Transverse colon (tissue), 4 donors: ENCODE results near the gene SOHLH2. TPM values are rescaled to one million over a fixed set of nuclear protein-coding genes. Genes with fewer than 3 reads are reported as not detected.

Experiments used
- DNase-seq: peaks from one replicate; pipeline ENCODE4 v3.0.0-alpha.2; 2019
- H3K27ac ChIP-seq, 4 donors: fragments of 200-600 bp; sonication (generic); 2 replicates each; pipeline ENCODE4 v1.5.1; 2016 to 2018; ENCODE audit warnings: inconsistent platforms in 4 of 4
- H3K27me3 ChIP-seq: fragments of 200-600 bp; sonication (generic); 2 replicates; pipeline ENCODE4 v1.5.1; 2017; ENCODE audit warnings: inconsistent platforms
- H3K36me3 ChIP-seq, 4 donors: fragments of 200-600 bp; sonication (generic); 2 replicates each; pipeline ENCODE4 v1.5.1; 2017 to 2019; ENCODE audit warnings: inconsistent platforms in 4 of 4
- H3K4me1 ChIP-seq, 4 donors: fragments of 200-600 bp; sonication (generic); 2 replicates each; pipeline ENCODE4 v1.5.1; 2017 to 2020; ENCODE audit warnings: inconsistent platforms in 4 of 4
- H3K4me3 ChIP-seq, 4 donors: fragments of 200-600 bp; sonication (generic); 1 replicate in 1 of 4; 2 replicates in 3 of 4; pipeline versions ENCODE4 v1.5.1 to v1.6.1; 2017 to 2019; ENCODE audit warnings: inconsistent platforms in 4 of 4
- H3K9me3 ChIP-seq, 2 donors: fragments of 200-600 bp; sonication (generic); 2 replicates each; pipeline ENCODE4 v1.5.1; 2017 to 2019; ENCODE audit warnings: inconsistent platforms in 2 of 2
- EP300 ChIP-seq: sonication (generic); formaldehyde crosslinking; IDR thresholded peaks from one replicate; pipeline ENCODE4 v1.6.1; 2017; ENCODE audit warnings: antibody characterized with exemption, low read depth
- POLR2A ChIP-seq: fragments of 450-650 bp; IDR thresholded peaks from one replicate; pipeline ENCODE4 v1.6.1; 2016; ENCODE audit warnings: antibody characterized with exemption, mild to moderate bottlenecking, moderate library complexity
- POLR2AphosphoS5 ChIP-seq, 3 donors: sonication (generic); formaldehyde crosslinking; IDR thresholded peaks; one replicate each; pipeline ENCODE4 v1.6.1; 2016; ENCODE audit warnings: antibody characterized with exemption in 3 of 3
- WGBS, 2 donors: methylation state at CpG; one replicate each; pipeline ENCODE4 v1.1.5; 2018; ENCODE audit warnings: low coverage in 1 of 2; 5-methylcytosine and 5-hydroxymethylcytosine counted together
- in situ Hi-C, 4 donors: fragments of 200-750 bp; cut with MboI; loops; one replicate each; pipeline versions ENCODE4 v1.15.0 to v1.15.1; 2017; ENCODE audit warnings: low sequenced_read_pairs in 3 of 4, low pct_ligation_motif_present in 1 of 4, low pct_unique_long_range_greater_than_20kb in 1 of 4
- intact Hi-C: fragments of 100-400 bp; cut with DNase I; formaldehyde crosslinking; loops from one replicate; pipeline ENCODE4 v1.15.1; 2023; ENCODE audit warnings: low total_unique reads
- total RNA-seq, 4 donors: library from RNA; depleted of rRNA; stranded (reverse); fragments of >200 nt; gene quantifications; one replicate each; pipeline ENCODE4 v1.1.0, GENCODE V29; 2016
- TF ChIP-seq, protein P1 (sequence below), 5 experiments: fragments of 200-600 bp in 3 of 5; fragments of 450-650 bp in 2 of 5; sonication (generic) in 3 of 5; IDR thresholded peaks; 1 replicate in 2 of 5; 2 replicates in 3 of 5; pipeline ENCODE4 v1.5.1; 2016 to 2017; ENCODE audit warnings: antibody characterized with exemption in 5 of 5, inconsistent platforms in 3 of 5, mild to moderate bottlenecking in 2 of 5, moderate library complexity in 1 of 5

The SOHLH2 gene
- total RNA-seq, 4 donors from 2014 or later: 0.27 TPM; not detected in 3

DNA sequence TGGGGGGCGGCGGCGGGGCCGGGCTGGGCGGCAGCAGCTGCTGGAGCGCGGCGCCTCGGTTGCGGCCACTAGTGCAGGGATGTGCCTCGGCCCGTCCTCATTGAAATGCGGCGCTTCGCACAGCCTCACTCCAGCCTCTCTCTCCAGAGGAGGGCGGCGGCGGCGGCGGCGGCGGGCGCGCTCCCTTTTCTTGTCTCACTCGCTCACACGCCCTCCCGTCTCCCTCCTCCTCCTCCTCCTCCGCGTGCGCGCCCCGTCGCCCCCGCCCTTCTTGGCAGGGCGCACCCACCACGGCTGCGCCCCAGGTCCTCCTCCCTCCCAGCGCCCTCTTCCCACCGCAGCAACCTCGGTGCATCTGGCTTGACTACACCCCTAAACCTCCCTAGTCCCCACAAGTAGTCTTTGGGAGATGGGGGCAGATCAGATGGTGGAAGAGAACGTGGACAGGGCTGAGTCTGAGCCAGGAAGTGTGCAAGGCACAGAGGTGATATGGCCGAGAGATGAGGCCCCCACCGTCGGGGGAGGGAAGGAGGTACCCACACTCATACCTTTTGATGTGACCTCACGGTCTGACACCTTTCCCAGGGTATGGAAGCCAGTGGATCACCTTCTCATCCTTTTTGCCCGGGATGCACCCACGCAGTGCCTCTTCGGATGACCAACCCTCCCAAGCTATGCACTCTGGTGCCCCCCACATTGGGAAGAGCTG, 83.0 kb downstream of the SOHLH2 start, which contains the start of gene DCLK1:
DCLK1 (minus strand) TSS at position 161 of the 709 bp plus-strand sequence.
- TF ChIP-seq POLR2A (no peak), POLR2AphosphoS5 (IDR thresholded peaks at IDR 0.05) (no peak), EP300 (no peak)
- TF ChIP-seq, protein P1, sequence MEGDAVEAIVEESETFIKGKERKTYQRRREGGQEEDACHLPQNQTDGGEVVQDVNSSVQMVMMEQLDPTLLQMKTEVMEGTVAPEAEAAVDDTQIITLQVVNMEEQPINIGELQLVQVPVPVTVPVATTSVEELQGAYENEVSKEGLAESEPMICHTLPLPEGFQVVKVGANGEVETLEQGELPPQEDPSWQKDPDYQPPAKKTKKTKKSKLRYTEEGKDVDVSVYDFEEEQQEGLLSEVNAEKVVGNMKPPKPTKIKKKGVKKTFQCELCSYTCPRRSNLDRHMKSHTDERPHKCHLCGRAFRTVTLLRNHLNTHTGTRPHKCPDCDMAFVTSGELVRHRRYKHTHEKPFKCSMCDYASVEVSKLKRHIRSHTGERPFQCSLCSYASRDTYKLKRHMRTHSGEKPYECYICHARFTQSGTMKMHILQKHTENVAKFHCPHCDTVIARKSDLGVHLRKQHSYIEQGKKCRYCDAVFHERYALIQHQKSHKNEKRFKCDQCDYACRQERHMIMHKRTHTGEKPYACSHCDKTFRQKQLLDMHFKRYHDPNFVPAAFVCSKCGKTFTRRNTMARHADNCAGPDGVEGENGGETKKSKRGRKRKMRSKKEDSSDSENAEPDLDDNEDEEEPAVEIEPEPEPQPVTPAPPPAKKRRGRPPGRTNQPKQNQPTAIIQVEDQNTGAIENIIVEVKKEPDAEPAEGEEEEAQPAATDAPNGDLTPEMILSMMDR (IDR thresholded peaks at IDR 0.05): no peak
- intact Hi-C loops (no loop called here), in situ Hi-C loops (no loop called here)
- Histone ChIP-seq H3K9me3 (no peaks in the 10 kb centered on the region), H3K36me3 (no peaks in the 10 kb centered on the region), H3K4me1 (no peaks in the 10 kb centered on the region), H3K27me3 (peaks cover 37% of the 10 kb centered on the region), H3K27ac (peak within 1 kb of the TSS; percentile 22 to 54 (median 44)), H3K4me3 (peak within 1 kb of the TSS; percentile 10 to 48 (median 41))
- DNase-seq: peak; percentile 21
- WGBS, 2 donors: 14 to 80% methylated on average over 1 to 44 of the region's 48 CpGs

DNA sequence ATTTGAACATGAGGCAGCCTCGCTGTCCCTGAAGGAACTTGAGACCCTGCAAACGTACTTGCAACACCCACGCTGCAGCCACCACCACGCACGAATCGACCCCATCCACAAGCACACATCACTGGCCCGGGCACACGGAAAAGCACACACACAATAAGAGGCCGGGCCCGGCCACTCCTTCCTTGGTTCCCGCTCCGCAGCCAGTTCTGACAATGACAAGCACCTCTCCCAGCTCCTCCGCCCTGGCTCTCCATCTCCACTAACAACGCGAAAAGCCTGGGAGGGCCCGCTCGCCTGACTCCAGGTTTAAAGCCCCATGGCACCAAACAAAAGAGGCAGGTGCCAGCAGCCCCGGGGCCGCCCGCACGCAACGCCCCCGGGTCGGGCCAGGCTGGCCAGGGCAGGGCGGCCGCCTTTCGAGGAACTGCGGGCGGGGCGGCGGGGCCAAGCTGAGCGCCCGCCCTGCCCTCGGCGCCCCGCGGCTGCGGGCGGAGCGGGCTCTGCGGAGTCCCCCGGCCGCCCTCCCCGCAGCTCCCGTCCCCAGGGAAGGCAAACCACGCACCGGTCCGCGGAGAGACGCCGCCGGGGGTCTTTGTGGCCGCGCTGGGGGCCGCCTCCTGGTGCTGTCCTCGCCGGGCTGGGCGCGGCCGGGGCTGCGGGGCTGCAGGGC, 83.7 kb downstream of the SOHLH2 start:
- Histone ChIP-seq H3K36me3 (no peaks in the 10 kb centered on the region), H3K4me3 (peak overlapping the region in 3 of 4 donors; percentile 36 to 48 (median 46)), H3K4me1 (no peaks in the 10 kb centered on the region), H3K27ac (peak overlapping the region; percentile 22 to 54 (median 44)), H3K9me3 (no peaks in the 10 kb centered on the region), H3K27me3 (peaks cover 37% of the 10 kb centered on the region)
- TF ChIP-seq, protein P1 (IDR thresholded peaks at IDR 0.05): no peak
- TF ChIP-seq POLR2AphosphoS5 (IDR thresholded peaks at IDR 0.05) (no peak), POLR2A (no peak), EP300 (no peak)
- 4% methylated on average over 50 of the region's 61 CpGs; no CpG with 5 or more reads in 1 of the 2 donors for whole genome bisulfite sequencing, 2 donors
- no peak for DNase-seq
- in situ Hi-C loops (no loop called here), intact Hi-C loops (no loop called here)

DNA sequence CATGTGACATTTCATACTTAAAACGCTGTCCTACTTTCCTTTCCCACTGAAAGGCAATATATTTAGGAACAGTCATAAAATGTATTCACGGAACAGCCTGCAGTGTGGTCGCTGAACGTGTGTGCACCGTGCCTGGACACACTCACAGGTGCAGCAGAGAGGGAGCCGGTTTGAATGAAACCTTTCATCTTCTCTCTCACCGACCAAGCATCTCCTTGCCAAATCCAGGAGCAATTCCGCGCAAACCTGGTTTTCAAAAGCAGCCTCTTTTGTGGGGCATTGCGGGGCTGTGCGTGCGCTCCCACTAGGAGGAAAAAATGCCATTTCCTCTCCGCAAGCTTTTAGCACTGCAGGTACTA, 84.2 kb downstream of the SOHLH2 start:
- no peak for DNase-seq
- H3K27ac ChIP-seq: no peak overlapping the region
- peak overlapping the region in 2 of 4 donors; percentile 46 to 48 for H3K4me3 ChIP-seq
- intact Hi-C loops (no loop called here), in situ Hi-C loops (no loop called here)
- no peaks in the 10 kb centered on the region for H3K9me3 ChIP-seq
- H3K4me1 ChIP-seq: no peaks in the 10 kb centered on the region
- WGBS, 2 donors: 20 to 39% methylated on average over 13 of the region's 13 CpGs
- no peak for TF ChIP-seq POLR2A
- TF ChIP-seq EP300: no peak
- TF ChIP-seq, protein P1 (IDR thresholded peaks at IDR 0.05): no peak
- TF ChIP-seq POLR2AphosphoS5 (IDR thresholded peaks at IDR 0.05): no peak
- peaks cover 37% of the 10 kb centered on the region for H3K27me3 ChIP-seq
- no peaks in the 10 kb centered on the region for H3K36me3 ChIP-seq

DNA sequence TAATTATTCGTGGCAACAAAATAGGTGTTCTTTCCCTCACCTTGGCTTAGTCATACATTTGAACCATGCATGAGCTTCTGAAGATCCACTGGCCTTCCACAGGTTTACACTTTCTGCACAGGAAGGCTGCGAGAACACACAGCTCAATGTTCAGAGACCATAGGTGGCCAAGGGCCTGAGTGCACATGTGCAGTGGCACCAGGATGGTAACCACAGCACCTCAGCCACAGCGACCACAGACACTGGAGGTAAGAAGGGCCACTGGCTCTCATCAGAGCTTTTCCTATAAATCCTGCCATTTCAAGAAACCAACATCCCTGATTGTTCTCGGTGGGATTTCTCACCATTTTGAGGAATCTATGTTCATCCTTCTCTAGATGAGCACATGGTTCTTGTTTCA, 84.8 kb downstream of the SOHLH2 start:
- no peaks in the 10 kb centered on the region for H3K36me3 ChIP-seq
- TF ChIP-seq POLR2A (no peak), EP300 (no peak), POLR2AphosphoS5 (IDR thresholded peaks at IDR 0.05) (no peak)
- TF ChIP-seq, protein P1 (IDR thresholded peaks at IDR 0.05): no peak
- in situ Hi-C loops: no loop called here
- H3K9me3 ChIP-seq: no peaks in the 10 kb centered on the region
- peaks cover 37% of the 10 kb centered on the region for H3K27me3 ChIP-seq
- H3K27ac ChIP-seq: no peak overlapping the region
- H3K4me1 ChIP-seq: peaks cover 0 to under 1% (median 0%) of the 10 kb centered on the region in 4 donors
- 50 to 85% methylated on average over 2 to 4 of the region's 4 CpGs for WGBS, 2 donors
- DNase-seq: no peak
- H3K4me3 ChIP-seq: no peak overlapping the region
- intact Hi-C loops: loop anchor here (5.0 kb wide), 1 partner anchor 222 kb away; no protein-coding TSS in a partner anchor
